Measurements from ENCODE around the gene FYB2.

DNA sequence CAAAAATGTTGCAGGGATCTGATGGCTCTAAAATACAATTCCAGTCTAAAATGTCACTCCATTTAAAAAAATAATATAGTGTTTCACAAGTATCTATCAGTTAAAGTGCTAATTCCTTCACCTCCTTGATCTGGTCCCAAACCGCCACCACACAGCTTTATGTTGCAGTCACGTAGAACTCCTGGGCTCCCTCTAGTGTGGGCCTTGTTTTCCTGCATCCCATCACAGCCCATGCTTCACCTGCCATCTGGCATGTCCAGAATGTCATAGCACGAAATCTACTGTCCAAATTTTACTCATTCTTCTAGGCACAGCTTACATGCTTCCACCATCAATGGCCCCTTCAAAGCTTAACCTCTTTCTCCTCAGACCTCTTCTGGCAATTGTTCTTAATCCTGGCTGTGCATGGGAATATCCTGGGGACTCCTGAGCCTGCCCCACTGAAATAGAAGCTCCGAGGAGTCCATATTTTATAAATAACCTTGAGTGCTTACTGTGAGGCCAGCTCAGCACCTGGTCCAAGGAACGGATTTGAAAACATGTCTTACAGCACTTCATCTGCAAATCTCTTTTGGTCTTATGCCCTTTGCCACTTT, 15.5 kb downstream of the FYB2 start:
- TF ChIP-seq POLR2A (IDR thresholded peaks at IDR 0.05; ENCODE audit: extremely low read depth, insufficient read length) (no peak), MYC (IDR thresholded peaks at IDR 0.05; ENCODE audit: low read depth, low read length) (no peak), MAX (IDR thresholded peaks at IDR 0.05; ENCODE audit: low read depth, low read length) (no peak)
- TF ChIP-seq, protein P1, sequence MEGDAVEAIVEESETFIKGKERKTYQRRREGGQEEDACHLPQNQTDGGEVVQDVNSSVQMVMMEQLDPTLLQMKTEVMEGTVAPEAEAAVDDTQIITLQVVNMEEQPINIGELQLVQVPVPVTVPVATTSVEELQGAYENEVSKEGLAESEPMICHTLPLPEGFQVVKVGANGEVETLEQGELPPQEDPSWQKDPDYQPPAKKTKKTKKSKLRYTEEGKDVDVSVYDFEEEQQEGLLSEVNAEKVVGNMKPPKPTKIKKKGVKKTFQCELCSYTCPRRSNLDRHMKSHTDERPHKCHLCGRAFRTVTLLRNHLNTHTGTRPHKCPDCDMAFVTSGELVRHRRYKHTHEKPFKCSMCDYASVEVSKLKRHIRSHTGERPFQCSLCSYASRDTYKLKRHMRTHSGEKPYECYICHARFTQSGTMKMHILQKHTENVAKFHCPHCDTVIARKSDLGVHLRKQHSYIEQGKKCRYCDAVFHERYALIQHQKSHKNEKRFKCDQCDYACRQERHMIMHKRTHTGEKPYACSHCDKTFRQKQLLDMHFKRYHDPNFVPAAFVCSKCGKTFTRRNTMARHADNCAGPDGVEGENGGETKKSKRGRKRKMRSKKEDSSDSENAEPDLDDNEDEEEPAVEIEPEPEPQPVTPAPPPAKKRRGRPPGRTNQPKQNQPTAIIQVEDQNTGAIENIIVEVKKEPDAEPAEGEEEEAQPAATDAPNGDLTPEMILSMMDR (IDR thresholded peaks at IDR 0.05; ENCODE audit: low read depth, low read length) = peak; percentile 64
